ENCODE data around the gene AMPH. TPM values are rescaled to one million over a fixed set of nuclear protein-coding genes. Genes with fewer than 3 reads are reported as not detected.
"Not testable (repeated sequence)": the region's sequence is repeated elsewhere in the genome, so short reads cannot be mapped to it uniquely, and the experiment has no call there.

The AMPH gene
- total RNA-seq, 1 donor from 2014 or later = 32.4 TPM

DNA sequence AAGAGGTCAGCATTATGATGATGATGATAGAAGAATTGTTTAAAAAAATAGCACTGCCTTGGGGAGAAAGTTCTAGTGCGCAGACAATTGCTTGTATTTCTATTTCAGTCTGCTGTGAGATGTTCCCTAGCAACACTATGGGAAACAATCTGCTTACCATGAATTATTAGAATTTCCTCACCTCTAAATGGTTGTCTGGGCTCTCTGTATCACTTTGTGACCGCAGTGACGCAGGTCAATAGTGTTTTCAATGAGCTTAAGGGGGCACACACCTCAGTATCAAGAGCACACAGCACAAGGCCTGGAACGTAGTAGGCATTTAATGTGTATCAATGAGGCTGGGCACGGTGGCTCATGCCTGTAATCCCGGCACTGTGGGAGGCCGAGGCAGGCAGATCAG lies 258.9 kb downstream of the AMPH start:
- peaks cover 11% of the 10 kb centered on the region for H3K4me1 Mint-ChIP-seq
- no peak overlapping the region for H3K4me3 Mint-ChIP-seq
- no peaks in the 10 kb centered on the region for H3K9me3 Mint-ChIP-seq
- H3K27ac Mint-ChIP-seq (ENCODE audit: unreplicated experiment) = no peak overlapping the region
- TF ChIP-seq, protein P1, sequence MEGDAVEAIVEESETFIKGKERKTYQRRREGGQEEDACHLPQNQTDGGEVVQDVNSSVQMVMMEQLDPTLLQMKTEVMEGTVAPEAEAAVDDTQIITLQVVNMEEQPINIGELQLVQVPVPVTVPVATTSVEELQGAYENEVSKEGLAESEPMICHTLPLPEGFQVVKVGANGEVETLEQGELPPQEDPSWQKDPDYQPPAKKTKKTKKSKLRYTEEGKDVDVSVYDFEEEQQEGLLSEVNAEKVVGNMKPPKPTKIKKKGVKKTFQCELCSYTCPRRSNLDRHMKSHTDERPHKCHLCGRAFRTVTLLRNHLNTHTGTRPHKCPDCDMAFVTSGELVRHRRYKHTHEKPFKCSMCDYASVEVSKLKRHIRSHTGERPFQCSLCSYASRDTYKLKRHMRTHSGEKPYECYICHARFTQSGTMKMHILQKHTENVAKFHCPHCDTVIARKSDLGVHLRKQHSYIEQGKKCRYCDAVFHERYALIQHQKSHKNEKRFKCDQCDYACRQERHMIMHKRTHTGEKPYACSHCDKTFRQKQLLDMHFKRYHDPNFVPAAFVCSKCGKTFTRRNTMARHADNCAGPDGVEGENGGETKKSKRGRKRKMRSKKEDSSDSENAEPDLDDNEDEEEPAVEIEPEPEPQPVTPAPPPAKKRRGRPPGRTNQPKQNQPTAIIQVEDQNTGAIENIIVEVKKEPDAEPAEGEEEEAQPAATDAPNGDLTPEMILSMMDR (conservative IDR thresholded peaks at IDR 0.05) = no peak
- no peaks in the 10 kb centered on the region for H3K36me3 Mint-ChIP-seq (ENCODE audit: low read depth)
- H3K27me3 Mint-ChIP-seq (ENCODE audit: low read depth) = no peaks in the 10 kb centered on the region
- no peak for DNase-seq (ENCODE audit: low read depth, low spot score)

DNA sequence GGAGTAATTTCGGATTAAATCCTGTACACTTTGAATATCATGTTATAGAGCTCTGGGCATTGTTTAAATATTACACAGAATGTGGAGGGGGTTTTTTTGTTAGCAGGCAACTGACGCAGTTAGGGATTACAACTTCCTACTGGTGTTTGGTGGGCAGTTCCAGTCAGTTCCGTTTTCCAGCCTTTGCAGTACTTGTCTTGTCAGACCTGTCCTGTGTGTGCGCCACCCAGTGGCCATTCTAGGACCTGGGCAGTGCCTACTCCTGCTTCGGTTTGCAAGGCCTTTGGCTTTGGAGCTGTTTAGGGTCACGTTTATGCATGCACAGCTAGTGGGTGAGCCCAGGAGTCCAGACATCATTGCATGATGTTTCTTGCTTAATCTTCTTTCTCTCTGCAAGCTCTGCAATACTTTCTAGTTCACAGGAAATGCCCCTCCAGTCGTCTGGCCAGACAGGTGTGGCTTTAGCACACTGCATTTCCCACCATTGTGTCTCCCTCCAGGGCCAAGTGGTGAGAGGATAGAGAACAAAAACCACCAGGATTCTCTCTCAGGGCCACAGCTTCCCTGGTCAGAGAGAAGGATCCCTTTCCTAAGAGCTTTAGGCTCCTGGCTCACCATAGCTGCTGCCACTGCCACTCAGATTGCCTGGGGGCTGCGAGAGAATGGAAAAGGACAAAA lies 261.2 kb downstream of the AMPH start:
- peak; percentile 94 for DNase-seq (ENCODE audit: low read depth, low spot score)
- Mint-ChIP-seq H3K4me1 (peaks cover 11% of the 10 kb centered on the region), H3K36me3 (ENCODE audit: low read depth) (no peaks in the 10 kb centered on the region), H3K9me3 (no peaks in the 10 kb centered on the region), H3K27me3 (ENCODE audit: low read depth) (no peaks in the 10 kb centered on the region), H3K4me3 (no peak overlapping the region), H3K27ac (ENCODE audit: unreplicated experiment) (no peak overlapping the region)
- TF ChIP-seq, protein P1 (conservative IDR thresholded peaks at IDR 0.05) = peak; percentile 87

DNA sequence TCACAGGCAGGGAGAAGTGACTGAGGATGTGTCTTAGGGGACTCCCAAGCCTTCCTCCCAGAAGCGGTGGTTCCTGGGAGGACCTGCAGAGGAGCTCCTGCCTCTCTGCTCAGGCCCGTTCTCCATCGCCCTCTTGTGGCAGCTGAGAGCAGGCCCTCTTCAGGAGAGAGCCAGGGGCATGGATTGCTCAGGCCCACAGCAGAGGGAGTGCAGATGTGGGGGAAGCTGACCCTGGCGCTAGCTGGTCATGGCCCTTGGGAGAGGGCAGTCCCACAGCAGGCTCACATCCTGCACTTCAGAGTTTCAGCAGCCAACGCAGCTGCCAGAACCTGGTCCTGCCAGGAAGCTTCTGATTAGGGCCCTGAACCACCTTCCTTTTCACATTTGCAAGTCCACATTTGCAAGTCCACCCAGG lies 263.0 kb downstream of the AMPH start:
- no peaks in the 10 kb centered on the region for H3K27me3 Mint-ChIP-seq (ENCODE audit: low read depth)
- H3K9me3 Mint-ChIP-seq = no peaks in the 10 kb centered on the region
- peak; percentile 72 for DNase-seq (ENCODE audit: low read depth, low spot score)
- no peak overlapping the region for H3K4me3 Mint-ChIP-seq
- H3K27ac Mint-ChIP-seq (ENCODE audit: unreplicated experiment) = no peak overlapping the region
- H3K4me1 Mint-ChIP-seq = peaks cover 11% of the 10 kb centered on the region
- TF ChIP-seq, protein P1 (conservative IDR thresholded peaks at IDR 0.05) = peak; percentile 72
- no peaks in the 10 kb centered on the region for H3K36me3 Mint-ChIP-seq (ENCODE audit: low read depth)

DNA sequence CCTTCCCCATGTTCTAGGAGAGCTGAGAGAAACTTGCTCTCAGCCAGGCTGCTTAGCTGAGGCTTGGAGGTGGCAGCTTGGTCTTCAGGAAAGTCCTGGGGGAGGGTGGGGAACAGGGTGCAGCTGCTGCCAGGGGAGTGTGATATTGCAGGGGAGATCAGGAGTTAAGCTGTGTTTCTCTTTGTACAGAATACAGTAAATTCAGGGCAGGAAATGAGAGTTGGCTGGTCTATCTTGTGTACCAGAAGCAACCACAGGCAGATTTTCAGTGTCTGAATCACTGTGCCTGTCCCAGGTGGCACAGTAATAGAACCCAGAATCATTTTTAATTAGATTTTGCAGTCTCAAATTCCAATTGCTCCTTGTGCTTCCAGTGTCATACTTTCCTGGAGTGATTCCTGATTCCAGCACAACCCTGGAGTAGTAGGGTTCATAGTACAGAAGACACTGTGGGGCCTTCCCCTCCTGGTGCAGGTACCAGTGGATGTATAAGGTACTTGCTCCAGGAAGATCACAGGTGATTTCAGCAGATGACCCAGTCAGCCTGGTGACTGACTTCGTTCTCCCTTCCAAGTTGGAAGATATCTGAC lies 263.8 kb downstream of the AMPH start:
- peak overlapping the region; percentile 73 for H3K27ac Mint-ChIP-seq (ENCODE audit: unreplicated experiment)
- H3K36me3 Mint-ChIP-seq (ENCODE audit: low read depth) = no peaks in the 10 kb centered on the region

DNA sequence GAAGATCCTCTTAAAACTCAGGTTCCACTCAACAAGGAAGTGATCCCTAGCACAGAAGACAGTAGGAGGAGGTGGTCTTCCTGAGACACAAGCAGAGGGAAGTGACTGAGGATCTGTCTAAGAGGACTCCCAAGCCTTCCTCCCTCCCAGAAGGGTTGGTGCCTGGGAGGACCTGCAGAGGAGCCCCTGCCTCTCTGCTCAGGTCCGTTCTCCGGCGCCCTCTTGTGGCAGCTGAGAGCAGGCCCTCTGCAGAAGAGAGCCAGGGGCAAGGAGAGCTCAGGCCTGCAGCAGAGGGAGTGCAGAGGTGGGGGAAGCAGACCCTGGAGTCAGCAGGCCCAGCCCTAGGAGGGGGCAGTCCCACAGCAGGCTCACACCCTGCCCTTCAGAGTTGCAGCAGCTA lies 267.8 kb downstream of the AMPH start:
- H3K27me3 Mint-ChIP-seq (ENCODE audit: low read depth); H3K4me3 Mint-ChIP-seq; H3K4me1 Mint-ChIP-seq; H3K9me3 Mint-ChIP-seq; H3K36me3 Mint-ChIP-seq (ENCODE audit: low read depth); H3K27ac Mint-ChIP-seq (ENCODE audit: unreplicated experiment): not testable (repeated sequence)
- DNase-seq (ENCODE audit: low read depth, low spot score) = peak; percentile 34
- TF ChIP-seq, protein P1 (conservative IDR thresholded peaks at IDR 0.05) = peak; percentile 54

More for the DNA sequence above, 263.8 kb downstream of the AMPH start:
- no peaks in the 10 kb centered on the region for H3K9me3 Mint-ChIP-seq
- TF ChIP-seq, protein P1 (conservative IDR thresholded peaks at IDR 0.05) = no peak
- DNase-seq (ENCODE audit: low read depth, low spot score) = no peak
- H3K4me3 Mint-ChIP-seq = no peak overlapping the region
- peaks cover 11% of the 10 kb centered on the region for H3K4me1 Mint-ChIP-seq
- H3K27me3 Mint-ChIP-seq (ENCODE audit: low read depth) = no peaks in the 10 kb centered on the region

DNA sequence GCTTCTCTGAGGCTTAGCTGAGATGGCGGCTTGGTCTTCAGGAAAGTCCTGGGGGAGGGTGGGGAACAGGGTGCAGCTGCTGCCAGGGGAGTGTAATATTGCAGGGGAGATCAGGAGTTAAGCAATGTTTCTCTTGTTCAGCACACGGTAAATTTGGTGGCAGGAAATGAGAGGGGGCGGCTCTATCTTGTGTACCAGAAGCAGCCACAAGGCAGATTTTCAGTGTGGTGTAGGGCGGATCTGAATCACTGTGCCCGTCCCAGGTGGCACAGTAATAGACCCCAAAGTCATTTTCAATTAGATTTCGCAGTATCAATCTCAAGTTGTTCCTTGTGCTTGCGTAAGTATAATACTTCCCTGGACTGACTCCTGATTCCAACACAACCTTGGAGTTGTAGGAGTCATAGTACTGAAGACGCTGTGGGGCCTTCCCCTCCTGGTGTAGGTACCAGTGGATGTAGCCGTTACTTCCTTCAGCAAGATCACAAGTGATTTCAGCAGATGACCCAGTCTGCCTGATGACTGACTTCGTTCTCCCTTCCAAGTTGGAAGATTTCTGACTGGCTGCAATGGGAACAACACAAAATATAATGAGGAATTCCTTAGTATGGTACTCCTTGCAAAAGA lies 268.4 kb downstream of the AMPH start:
- H3K4me1 Mint-ChIP-seq; DNase-seq (ENCODE audit: low read depth, low spot score); H3K4me3 Mint-ChIP-seq; H3K9me3 Mint-ChIP-seq; H3K27me3 Mint-ChIP-seq (ENCODE audit: low read depth); H3K27ac Mint-ChIP-seq (ENCODE audit: unreplicated experiment); H3K36me3 Mint-ChIP-seq (ENCODE audit: low read depth): not testable (repeated sequence)

All from neural crest cell (in vitro differentiated cells).